Calu3 (cell line): ENCODE measurements around the gene STK39. TPM values are rescaled to one million over a fixed set of nuclear protein-coding genes. Genes with fewer than 3 reads are reported as not detected.

Source experiments
- BruUV-seq: library from RNA; stranded (reverse); fragments of 400-500 nt; replicated peaks from 2 replicates; lab custom pipeline; 2021; lab: Mats Ljungman, UMichigan
- CTCF ChIA-PET: fragments of 300-600 bp; sonication (Branson Sonifier 250); formaldehyde crosslinking; loops from one replicate; lab custom pipeline; 2022; ENCODE audit warnings: antibody characterized with exemption; lab: Charles Lee
- DNase-seq: peaks from one replicate; pipeline ENCODE4 v3.0.0; 2022
- H3K27ac Mint-ChIP-seq: one replicate; pipeline ENCODE4 v1.8.0; 2022; ENCODE audit warnings: mixed read lengths; ENCODE audit not compliant: unreplicated experiment
- H3K27me3 Mint-ChIP-seq: one replicate; pipeline ENCODE4 v1.8.0; 2022; ENCODE audit warnings: mixed read lengths; ENCODE audit not compliant: unreplicated experiment
- H3K36me3 Mint-ChIP-seq: one replicate; pipeline ENCODE4 v1.8.0; 2022; ENCODE audit warnings: mild to moderate bottlenecking, moderate library complexity, mixed read lengths; ENCODE audit not compliant: insufficient read depth, unreplicated experiment
- H3K4me1 Mint-ChIP-seq: one replicate; pipeline ENCODE4 v1.8.0; 2022; ENCODE audit warnings: mild to moderate bottlenecking, low read depth, mixed read lengths; ENCODE audit not compliant: unreplicated experiment
- H3K4me3 Mint-ChIP-seq: one replicate; pipeline ENCODE4 v1.8.0; 2022; ENCODE audit warnings: mild to moderate bottlenecking, low read depth, moderate library complexity, mixed read lengths; ENCODE audit not compliant: unreplicated experiment
- H3K9me3 Mint-ChIP-seq: one replicate; pipeline ENCODE4 v1.8.0; 2022; ENCODE audit warnings: low read depth, mixed read lengths; ENCODE audit not compliant: unreplicated experiment
- intact Hi-C: fragments of 100-400 bp; cut with micrococcal nuclease; formaldehyde crosslinking; loops from one replicate; pipeline ENCODE4 v1.10.0; 2022; ENCODE audit not compliant: unreplicated experiment
- total RNA-seq: library from RNA; stranded (reverse); gene quantifications from 2 replicates; pipeline ENCODE4 v1.2.3, GENCODE V29; 2022
- TF ChIP-seq, protein P1 (sequence below): fragments of 200-600 bp; IDR thresholded peaks from one replicate; pipeline ENCODE4 v1.8.0; 2022; ENCODE audit warnings: antibody characterized with exemption; ENCODE audit not compliant: unreplicated experiment

STK39 gene
- total RNA-seq, 1 experiment from 2014 or later = 110 TPM

DNA sequence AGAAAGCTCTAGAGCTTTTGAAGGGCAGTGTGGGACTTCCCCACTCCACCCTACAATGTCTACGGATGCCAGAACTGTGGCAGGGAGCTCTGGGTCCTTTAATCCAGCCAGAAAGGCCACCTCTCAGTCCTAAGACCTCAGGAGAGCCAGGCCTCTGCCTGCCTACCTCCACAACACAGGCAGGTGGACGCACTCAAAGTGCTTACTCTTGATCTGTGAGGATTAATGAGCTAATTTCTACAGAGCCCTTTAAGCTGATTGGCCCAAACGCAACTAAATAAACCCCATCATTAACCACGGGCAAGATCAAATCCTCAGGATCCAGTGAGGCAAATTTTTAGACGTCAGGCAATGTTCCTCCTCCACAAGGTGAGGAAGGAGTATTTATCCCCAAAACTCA is 8.1 kb downstream of the STK39 start:
- no peaks in the 10 kb centered on the region for H3K27me3 Mint-ChIP-seq
- H3K4me1 Mint-ChIP-seq = peaks cover 15% of the 10 kb centered on the region
- H3K36me3 Mint-ChIP-seq = peaks cover 27% of the 10 kb centered on the region
- intact Hi-C loops = no loop called here
- no TSS peak for BruUV-seq
- DNase-seq = no peak
- H3K4me3 Mint-ChIP-seq = no peak overlapping the region
- TF ChIP-seq, protein P1, sequence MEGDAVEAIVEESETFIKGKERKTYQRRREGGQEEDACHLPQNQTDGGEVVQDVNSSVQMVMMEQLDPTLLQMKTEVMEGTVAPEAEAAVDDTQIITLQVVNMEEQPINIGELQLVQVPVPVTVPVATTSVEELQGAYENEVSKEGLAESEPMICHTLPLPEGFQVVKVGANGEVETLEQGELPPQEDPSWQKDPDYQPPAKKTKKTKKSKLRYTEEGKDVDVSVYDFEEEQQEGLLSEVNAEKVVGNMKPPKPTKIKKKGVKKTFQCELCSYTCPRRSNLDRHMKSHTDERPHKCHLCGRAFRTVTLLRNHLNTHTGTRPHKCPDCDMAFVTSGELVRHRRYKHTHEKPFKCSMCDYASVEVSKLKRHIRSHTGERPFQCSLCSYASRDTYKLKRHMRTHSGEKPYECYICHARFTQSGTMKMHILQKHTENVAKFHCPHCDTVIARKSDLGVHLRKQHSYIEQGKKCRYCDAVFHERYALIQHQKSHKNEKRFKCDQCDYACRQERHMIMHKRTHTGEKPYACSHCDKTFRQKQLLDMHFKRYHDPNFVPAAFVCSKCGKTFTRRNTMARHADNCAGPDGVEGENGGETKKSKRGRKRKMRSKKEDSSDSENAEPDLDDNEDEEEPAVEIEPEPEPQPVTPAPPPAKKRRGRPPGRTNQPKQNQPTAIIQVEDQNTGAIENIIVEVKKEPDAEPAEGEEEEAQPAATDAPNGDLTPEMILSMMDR = no peak
- H3K9me3 Mint-ChIP-seq = no peaks in the 10 kb centered on the region
- CTCF ChIA-PET = interaction anchor here (0.8 kb wide), 1 partner anchor 120 kb away, joined by 6 read pairs; no protein-coding TSS in a partner anchor
- no peak overlapping the region for H3K27ac Mint-ChIP-seq

DNA sequence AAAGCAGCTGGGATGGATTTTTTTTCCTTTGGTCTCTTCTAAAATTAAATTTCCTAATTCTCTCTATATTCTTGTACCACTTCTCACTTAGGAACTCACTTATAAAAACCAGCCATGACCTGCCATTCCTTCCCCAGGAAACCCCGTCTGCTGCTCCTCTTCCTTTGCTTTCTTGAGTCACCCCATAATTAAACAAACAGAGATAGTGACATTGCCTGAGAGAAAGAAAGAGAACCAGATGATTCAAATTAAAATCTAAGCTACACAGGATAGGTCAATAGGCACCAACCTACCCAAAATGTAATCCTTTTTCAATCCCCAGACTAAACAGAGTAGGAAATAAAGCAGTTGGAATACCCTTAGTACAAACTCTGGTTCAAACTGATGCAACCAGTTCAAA is 9.7 kb downstream of the STK39 start:
- intact Hi-C loops = no loop called here
- BruUV-seq = no TSS peak
- Mint-ChIP-seq H3K36me3 (peaks cover 19% of the 10 kb centered on the region), H3K27ac (peak overlapping the region; percentile 55), H3K4me1 (peaks cover 18% of the 10 kb centered on the region), H3K4me3 (no peak overlapping the region), H3K27me3 (no peaks in the 10 kb centered on the region), H3K9me3 (no peaks in the 10 kb centered on the region)
- CTCF ChIA-PET = no interaction called here
- no peak for DNase-seq
- TF ChIP-seq, protein P1 = no peak

DNA sequence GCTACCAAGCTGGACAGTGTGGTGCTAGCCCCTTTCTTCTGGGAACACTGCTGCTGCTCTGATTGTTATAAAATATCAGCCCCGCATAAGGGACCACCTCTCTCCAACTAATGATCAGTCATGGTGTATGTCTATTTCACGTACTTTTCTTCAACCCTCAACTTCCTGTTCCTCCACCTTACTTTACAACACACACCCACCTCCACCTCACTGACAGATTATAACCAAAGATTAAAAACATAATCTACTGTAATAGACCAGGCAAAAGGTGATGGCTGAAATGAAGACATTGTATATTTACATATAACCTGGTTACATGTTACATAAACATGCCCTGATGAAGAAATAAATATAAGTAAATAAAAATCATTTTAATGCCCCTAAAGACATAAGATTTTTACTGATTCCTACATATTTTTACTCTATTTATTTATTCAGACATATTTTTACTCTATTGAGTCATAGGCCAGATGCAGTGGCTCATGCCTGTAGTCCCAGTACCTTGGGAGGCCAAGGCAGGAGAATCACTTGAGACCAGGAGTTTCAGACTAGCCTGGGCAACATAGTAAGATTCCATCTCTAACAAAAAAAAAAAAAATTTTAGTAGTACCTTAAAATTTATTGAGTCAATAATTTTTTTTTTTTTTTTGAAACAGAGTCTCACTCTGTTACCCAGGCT is 12.8 kb downstream of the STK39 start:
- no peaks in the 10 kb centered on the region for H3K27me3 Mint-ChIP-seq
- H3K9me3 Mint-ChIP-seq = no peaks in the 10 kb centered on the region
- intact Hi-C loops = no loop called here
- peaks cover 36% of the 10 kb centered on the region for H3K36me3 Mint-ChIP-seq
- no peak overlapping the region for H3K4me3 Mint-ChIP-seq
- BruUV-seq = no TSS peak
- TF ChIP-seq, protein P1 = no peak
- H3K27ac Mint-ChIP-seq = peak overlapping the region; percentile 46
- CTCF ChIA-PET = no interaction called here
- no peak for DNase-seq
- peaks cover 30% of the 10 kb centered on the region for H3K4me1 Mint-ChIP-seq

- intact Hi-C loops = no loop called here
- Mint-ChIP-seq H3K4me3 (no peak overlapping the region), H3K9me3 (no peaks in the 10 kb centered on the region), H3K4me1 (peaks cover 30% of the 10 kb centered on the region), H3K27me3 (no peaks in the 10 kb centered on the region), H3K27ac (peak overlapping the region; percentile 46), H3K36me3 (peaks cover 36% of the 10 kb centered on the region)
- TF ChIP-seq, protein P1 = no peak
- CTCF ChIA-PET = no interaction called here
- DNase-seq = no peak
- no TSS peak for BruUV-seq
These were observed 13.5 kb downstream of the STK39 start for GRCh38 chr2:168233726-168234406.
